ENCODE measurements around the gene SOWAHD.
"Not testable (repeated sequence)": the region's sequence is repeated elsewhere in the genome, so short reads cannot be mapped to it uniquely, and the experiment has no call there.

SOWAHD gene, protein sequence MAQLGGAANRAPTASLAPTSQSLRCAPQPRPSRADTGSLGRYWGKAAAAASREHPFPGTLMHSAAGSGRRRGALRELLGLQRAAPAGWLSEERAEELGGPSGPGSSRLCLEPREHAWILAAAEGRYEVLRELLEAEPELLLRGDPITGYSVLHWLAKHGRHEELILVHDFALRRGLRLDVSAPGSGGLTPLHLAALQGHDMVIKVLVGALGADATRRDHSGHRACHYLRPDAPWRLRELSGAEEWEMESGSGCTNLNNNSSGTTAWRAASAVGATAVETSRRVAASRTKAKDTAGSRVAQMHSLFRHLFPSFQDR

DNA sequence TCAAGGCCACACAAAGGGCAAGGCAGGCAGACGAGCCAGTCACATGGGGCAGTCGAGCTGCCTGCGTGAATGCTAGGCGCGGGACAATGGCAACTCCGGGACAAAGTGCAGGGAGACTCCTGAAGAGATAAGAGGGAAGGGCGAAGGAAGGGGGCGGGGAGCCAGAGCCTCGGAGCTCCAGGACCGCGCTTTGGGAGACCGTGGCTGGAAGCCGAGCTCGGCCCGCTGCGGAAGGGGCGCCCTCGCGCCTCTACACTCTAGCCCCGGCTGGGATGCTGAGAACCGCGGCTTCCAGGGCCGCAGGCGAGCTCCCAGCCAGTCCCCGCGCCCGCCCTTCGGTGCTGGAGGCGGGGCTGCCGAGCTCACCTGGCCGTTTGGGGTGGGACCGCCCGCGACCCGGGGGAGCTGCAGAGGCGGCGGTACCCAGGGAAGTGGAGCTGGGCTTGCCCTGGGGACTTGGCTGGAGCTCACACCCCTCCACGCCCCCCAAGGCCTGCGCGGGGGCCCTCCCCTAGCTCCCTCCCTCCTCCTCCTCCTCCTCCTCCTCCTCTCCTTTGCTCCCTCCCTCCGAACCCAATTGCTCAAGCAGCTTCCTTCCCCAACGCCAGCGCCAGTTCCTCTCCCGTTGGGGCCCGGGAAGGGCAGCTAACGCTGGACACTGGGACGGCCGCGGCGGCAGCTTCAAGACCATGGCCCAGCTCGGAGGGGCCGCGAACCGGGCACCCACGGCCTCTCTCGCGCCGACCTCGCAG, at the start of gene SOWAHD:
Gene SOWAHD, plus strand, starts transcription at position 610 of the 752 bp plus-strand sequence. Its CDS starts 80 bp downstream, at position 690.
- DNase-seq = peak; percentile 61
- in situ Hi-C loops (cut with MboI; ENCODE audit: low pct_unique_long_range_greater_than_20kb, low sequenced_read_pairs) = no loop called here

DNA sequence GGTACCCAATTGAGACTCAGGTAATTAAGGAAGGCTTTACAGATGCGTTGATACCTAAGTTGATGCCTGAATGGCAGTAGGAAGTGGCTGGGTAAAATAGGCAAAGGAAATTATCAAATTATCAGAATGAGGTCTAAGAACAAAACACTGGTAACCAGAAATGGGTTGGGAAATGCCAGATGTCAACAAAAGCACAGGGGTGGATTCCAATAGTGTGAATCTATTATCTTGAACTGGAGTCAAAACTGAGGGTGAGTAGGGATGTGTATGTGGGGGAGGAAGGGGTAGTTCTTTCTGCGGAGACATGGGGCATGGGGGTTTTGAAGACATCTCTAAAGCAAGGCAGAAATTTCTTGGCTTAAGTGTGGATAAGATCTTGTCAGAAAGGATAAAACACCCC, 49.5 kb upstream of the SOWAHD start:
- in situ Hi-C loops (cut with MboI; ENCODE audit: low pct_unique_long_range_greater_than_20kb, low sequenced_read_pairs) = no loop called here

DNA sequence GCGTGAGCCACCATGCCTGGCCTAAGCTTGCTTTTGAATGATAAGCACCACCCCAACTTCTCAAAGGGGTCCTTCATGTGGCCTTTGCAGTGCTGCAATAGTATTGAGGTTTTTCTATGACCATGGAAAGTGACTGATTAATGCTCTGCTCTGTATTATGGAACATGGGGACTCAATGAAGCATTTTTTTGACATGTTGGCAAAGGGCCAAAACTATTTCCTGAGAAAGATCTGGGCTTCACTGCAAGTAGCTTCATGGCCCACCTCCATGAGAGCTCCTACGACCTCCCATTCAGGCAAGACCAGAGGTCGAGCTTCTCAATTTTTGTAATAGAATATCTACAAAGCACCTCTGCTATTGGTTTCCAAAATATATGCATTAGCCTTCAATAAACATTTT, 48.8 kb upstream of the SOWAHD start:
- in situ Hi-C loops (cut with MboI; ENCODE audit: low pct_unique_long_range_greater_than_20kb, low sequenced_read_pairs) = no loop called here
- DNase-seq = no peak

More for the DNA sequence above, 49.5 kb upstream of the SOWAHD start:
- DNase-seq = no peak

DNA sequence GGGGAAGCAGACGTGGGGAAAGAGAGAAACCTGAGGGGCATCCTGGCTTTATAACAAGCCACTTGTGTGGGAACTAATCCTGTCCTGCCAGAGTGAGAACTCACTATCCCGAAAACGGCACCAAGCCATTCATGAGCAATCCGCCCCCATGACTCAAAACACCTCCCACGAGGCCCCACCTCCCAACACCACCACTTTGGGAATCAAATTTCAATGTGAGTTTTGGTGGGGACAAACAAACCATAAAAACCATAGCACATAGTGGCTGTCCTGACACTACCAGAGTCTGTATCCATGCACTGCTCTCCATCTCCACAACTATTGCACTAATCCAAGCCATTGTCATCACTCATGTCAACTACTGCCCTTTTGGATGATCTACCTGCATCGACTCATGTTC, 36.9 kb upstream of the SOWAHD start:
- in situ Hi-C loops (cut with MboI; ENCODE audit: low pct_unique_long_range_greater_than_20kb, low sequenced_read_pairs) = no loop called here
- DNase-seq = no peak

DNA sequence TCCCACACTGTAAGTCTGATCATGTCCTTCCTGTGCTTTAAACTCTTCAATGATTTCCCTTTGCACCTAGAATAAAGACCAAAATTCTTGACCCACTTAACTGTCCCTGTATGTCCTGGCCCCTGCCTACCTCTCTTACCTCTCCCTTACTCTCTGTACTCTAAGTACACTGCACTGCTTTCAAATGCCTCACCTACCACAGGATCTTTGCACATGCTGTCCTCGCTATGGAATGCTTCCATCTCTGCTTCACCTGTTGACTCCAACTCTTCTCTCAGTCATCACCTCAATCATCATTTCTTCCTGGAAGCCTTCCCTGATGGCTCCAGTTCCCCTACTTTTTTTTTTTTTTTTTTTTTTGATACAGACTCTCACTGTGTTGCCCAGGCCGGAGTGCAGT, 36.5 kb upstream of the SOWAHD start:
- in situ Hi-C loops (cut with MboI; ENCODE audit: low pct_unique_long_range_greater_than_20kb, low sequenced_read_pairs) = no loop called here
- DNase-seq = no peak

DNA sequence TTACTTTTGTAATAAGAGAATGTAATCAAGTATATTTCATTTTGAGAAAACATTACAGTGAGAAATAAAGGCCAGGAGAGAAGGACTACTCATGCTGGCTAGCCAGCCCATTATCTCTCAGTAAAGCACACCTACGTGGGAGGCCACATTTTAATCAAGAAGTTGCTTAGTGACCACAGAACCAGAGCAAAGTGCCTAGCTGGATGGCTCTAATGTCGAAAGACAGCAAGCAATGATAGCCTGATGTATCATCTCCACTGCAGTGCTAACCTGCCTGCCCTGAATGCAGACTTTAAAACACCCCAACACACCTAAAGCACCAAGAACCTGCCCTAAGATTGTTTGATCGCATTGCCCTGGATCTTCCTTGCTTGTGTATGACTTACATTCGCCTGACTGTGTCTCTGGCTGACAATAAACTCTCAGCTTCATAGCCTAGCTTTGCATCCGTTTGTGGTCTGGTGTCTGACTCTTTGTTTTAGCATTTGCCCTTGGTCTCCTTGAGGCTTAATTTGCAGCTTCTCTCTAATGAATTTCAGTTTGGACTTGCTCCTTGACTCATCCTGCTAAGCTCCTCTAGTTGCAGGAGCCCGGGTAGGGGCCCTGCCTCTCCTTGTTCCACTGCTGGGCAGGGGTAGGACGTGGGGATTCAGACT, 31.4 kb upstream of the SOWAHD start:
- in situ Hi-C loops (cut with MboI; ENCODE audit: low pct_unique_long_range_greater_than_20kb, low sequenced_read_pairs) = no loop called here
- peak; percentile 24 for DNase-seq

DNA sequence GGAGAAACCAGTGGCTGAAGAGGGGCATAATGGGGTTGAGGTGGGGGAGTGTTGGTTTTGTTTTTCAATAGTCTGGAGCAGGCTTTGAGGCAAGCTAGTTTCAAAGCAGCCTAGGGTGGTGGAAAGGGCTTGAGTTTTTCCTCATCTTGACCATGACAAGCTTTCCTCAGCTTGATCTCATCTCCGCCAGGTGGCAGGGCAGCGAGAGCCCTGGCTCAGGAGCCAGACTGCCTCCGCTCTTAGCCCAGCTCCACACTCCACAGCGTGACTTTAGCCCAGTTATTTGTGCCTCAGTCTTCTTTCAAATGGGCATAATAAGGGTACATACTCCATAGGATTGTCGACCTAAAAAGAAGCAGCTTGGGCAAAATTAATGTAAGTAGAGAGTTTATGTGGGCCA, 29.9 kb upstream of the SOWAHD start:
- in situ Hi-C loops (cut with MboI; ENCODE audit: low pct_unique_long_range_greater_than_20kb, low sequenced_read_pairs) = no loop called here
- DNase-seq = no peak

DNA sequence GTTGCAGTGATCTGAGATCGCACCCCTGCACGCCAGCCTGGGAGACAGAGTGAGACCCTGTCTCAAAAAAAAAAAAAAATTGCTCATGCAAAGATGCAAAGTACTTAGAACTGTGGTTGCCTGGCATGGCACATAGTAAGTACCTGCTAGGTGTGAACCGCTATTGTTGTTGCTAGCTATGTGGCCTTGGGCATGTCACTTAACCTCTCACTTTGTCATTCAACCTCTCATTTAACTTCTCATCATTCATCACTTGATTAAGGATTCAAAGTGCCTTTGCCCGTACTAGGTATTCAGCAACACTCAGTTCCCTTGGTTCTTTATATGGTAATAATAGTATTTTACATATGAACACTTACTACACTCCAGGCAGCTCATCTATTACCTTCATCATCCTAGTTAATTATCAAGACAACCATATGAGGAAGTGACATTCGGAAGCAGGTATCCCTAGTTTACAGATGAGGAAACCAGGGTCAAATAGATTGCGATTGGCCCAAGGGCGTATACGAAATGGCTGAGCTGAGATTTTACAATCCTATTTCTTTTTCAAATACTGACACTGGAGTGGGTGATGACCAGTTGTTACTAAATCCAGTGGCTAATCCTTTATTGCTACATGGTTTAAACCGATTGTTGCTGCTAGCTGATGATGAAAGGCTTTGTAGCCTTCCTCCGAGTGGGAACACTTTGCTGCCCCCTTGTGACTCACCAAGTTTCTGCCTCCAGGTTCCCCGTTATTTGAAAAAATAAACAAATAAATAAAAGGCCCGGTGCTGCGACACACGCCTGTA, 28.8 kb upstream of the SOWAHD start:
- DNase-seq = peak; percentile 89
- in situ Hi-C loops (cut with MboI; ENCODE audit: low pct_unique_long_range_greater_than_20kb, low sequenced_read_pairs) = no loop called here

DNA sequence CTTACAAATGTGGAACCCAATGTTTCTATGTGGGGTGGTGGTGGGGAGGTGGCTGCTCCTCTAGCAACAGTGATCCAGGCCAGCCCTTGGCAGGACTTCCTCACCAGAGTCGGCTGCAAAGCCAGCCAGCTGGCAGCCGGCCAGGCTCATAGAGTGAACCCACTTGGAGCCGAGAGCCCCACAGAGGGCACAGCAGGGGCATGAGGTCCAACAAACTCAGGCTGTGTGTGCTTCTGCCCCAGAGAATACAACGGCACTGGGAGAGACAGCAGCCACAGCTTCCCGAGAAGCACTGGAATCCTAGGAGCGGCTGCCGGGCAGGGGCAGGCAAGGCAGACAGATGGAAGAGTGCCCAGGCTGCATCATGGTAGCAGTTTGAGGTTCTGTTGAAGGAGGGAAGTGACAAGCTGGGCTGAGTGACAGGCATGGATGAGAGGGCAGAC, 23.5 kb upstream of the SOWAHD start:
- peak; percentile 54 for DNase-seq
- in situ Hi-C loops (cut with MboI; ENCODE audit: low pct_unique_long_range_greater_than_20kb, low sequenced_read_pairs) = no loop called here

DNA sequence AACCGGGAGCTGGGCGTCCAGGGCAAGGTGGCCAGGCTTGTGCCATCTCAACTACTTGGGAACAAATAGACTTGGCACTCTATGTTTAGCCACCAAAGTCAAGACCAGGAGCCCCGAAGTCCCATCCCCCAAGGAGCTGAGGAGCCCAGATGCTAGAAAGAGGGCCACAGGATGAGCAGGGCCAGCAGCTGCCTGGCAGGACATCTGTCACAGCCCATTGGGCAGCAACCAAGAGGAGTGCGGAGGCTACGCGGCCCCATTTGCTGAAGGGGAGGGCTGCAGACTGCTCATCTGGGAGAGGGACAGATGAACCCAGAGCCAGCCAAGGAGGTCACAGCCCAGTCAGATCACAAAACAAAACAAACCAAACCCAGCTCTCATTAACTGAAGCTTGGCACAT, 22.9 kb upstream of the SOWAHD start:
- in situ Hi-C loops (cut with MboI; ENCODE audit: low pct_unique_long_range_greater_than_20kb, low sequenced_read_pairs) = no loop called here
- no peak for DNase-seq

DNA sequence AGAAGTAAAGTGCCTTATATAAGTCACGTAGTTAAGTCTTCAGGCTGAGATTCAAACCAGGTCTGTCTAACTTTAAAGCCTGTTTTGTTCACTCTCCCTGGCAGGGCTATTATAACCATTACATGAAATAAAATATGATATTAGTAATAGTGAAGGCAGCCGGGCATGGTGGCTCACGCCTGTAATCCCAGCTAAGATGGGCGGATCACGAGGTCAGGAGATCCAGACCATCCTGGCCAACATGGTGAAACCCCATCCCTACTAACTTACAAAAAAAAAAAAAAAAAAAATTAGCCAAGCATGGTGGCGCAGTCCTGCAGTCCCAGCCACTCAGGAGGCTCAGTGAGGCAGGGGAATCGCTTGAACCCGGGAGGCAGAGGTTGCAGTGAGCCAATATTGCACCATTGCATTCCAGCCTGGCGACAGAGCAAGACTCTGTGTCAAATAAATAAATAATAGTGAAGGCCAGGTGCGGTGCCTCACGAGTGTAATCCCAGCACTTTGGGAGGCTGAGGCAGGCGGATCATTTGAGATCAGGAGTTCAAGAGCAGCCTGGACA, 22.1 kb upstream of the SOWAHD start:
- DNase-seq = no peak
- in situ Hi-C loops (cut with MboI; ENCODE audit: low pct_unique_long_range_greater_than_20kb, low sequenced_read_pairs) = no loop called here

DNA sequence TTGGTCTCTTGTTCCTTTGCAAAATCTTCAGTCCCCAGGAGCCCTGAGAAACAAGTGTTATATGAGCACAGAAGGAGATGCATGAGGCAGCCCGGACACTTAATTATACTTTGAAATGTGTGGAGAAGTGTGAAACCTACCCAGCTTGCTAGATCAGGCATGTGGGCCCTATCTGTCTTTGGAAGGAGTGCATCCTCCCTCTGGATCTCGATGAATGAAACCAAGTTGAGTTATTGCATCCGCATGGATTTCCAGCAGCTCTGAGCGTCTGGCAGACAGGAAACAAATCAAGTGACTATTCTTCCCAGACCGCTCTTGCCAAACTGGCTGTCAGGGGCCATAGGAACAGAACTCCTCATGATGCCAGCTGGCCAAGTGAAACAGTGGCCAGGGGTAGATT, 19.6 kb upstream of the SOWAHD start:
- in situ Hi-C loops (cut with MboI; ENCODE audit: low pct_unique_long_range_greater_than_20kb, low sequenced_read_pairs) = no loop called here
- DNase-seq = no peak

DNA sequence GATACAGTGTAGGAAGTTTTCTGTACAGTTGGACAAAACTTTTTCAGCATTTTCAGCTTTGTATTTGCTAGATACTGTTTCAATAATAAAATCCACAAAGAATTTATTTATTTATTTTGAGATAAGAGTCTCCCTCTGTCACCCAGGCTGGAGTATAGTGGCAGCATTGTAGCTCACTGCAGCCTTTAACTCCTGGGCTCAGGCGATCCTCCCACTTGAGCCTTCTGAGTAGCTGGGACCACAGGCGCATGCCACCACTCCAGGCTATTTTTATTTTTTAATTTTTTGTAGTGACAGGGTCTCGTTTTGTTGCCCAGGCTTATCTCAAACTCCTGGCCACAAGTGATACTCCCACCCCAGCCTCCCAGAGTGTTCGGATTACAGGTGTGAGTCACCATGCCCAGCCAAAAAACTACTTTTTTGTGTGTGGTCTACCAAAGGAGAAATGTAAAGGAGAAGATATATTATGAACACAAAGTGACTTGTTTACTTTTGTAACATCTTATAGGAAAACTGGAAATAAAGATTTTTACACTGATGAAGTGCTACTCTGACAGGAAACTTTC, 13.0 kb upstream of the SOWAHD start:
- peak; percentile 51 for DNase-seq
- in situ Hi-C loops (cut with MboI; ENCODE audit: low pct_unique_long_range_greater_than_20kb, low sequenced_read_pairs) = no loop called here

DNA sequence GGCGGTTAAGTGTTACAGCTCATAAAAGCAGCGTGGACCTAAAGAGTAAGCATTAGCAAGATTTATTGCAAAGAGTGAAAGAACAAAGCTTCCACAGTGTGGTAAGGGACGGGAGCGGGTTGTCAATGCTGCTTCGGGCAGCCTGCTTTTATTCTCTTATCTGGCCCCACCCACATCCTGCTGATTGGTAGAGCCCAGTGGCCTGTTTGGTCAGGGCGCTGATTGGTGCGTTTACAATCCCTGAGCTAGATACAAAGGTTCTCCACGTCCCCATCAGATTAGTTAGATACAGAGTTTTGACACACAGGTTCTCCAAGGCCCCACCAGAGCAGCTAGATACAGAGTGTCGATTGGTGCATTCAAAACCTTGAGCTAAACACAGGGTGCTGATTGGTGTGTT, 8.3 kb upstream of the SOWAHD start:
- DNase-seq; in situ Hi-C loops (cut with MboI; ENCODE audit: low pct_unique_long_range_greater_than_20kb, low sequenced_read_pairs): not testable (repeated sequence)

DNA sequence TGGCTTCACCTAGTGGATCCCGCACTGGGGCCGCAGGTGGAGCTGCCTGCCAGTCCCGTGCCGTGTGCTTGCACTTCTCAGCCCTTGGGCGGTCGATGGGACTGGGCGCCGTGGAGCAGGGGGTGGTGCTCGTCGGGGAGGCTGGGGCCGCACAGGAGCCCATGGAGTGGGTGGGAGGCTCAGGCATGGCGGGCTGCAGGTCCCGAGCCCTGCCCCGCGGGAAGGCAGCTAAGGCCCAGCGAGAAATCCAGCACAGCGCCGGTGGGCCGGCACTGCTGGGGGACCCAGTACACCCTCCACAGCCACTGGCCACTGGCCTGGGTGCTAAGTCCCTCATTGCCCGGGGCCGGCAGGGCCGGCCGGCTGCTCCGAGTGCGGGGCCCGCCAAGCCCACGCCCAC, 7.6 kb upstream of the SOWAHD start:
- DNase-seq; in situ Hi-C loops (cut with MboI; ENCODE audit: low pct_unique_long_range_greater_than_20kb, low sequenced_read_pairs): not testable (repeated sequence)

DNA sequence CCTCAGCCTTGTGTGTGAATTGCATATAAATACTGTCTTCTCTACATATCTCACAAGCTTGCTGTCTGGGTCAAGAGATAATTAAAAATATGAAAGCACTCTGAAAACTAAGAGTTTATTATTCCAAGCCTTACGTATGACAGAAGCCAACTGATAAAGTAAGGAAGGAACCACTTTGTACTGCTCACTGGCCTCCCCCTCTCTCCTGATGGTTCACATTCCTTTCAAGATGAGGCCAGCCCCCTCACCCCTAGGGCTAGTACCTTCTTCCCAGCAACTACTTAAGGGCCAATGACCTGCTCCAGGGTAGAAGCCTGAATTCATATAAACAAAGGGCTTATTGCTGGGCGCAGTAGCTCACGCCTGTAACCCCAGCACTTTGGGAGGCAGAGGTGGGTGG, 5.4 kb upstream of the SOWAHD start:
- no peak for DNase-seq
- in situ Hi-C loops (cut with MboI; ENCODE audit: low pct_unique_long_range_greater_than_20kb, low sequenced_read_pairs) = no loop called here

DNA sequence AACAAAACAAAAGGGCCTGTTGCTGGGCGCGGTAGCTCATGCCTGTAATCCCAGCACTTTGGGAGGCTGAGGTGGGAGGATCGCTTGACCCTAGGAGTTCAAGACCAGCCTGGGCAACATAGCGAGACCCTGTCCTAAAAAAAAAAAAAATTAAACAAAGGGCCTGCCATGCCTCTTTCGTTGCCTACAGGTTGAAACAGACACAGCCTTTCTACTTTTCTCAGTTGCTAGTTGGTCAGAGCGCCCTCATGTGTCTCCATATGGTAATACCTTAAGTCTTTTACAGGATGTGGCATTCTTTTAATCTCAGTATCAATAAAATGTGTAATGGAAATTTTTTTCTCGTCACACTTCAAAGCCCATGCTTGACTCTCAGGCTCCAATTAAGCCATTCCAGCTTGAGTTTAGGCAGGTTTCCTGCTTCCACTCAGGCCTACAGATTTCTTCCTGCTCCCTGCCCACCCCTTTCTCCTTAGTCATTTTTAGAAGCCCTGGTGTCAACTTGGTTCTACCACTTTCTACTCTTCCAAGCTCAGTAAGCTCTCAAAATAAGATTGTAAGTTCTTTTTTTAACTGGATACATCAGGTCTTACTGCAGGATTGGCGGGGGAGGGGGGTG, 4.6 kb upstream of the SOWAHD start:
- DNase-seq = peak; percentile 88
- in situ Hi-C loops (cut with MboI; ENCODE audit: low pct_unique_long_range_greater_than_20kb, low sequenced_read_pairs) = no loop called here

DNA sequence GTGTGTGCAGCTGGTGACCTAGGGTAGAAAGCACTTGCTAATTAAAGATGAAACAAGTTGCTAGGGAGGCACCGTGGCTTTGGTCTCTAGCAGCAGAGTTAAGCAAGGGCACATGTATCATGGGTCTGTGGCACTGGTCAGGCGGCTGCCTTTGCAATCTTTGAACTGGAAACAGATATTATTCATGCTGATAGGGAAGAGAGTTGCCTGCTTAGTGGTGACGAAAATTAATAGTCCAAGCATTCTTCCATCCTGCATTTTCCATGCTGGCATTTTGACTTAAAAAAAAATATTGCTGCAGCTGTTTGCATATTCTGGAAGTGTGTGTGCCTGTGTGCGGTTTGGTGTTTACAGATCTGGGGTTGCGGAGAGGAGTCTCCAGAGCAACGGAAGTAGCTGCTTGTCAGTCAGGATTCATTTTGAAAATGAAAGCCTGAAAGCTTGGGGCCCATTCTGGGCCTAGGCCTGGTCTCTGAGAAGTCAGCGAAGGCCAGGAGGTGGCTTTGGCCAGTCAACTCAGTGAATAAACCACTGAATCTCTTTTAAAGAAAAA, 2.3 kb upstream of the SOWAHD start:
- DNase-seq = peak; percentile 60
- in situ Hi-C loops (cut with MboI; ENCODE audit: low pct_unique_long_range_greater_than_20kb, low sequenced_read_pairs) = no loop called here

All from KBM-7 (cell line).